OCI-LY1 (cell line): ENCODE measurements around the gene KIDINS220.

Source experiments
- H2AFZ ChIP-seq: fragments of 200-600 bp; sonication (generic), shearing (Covaris generic); 2 replicates; pipeline ENCODE4 v1.6.0; 2014; ENCODE audit warnings: antibody characterized with exemption, mild to moderate bottlenecking, low read length
- H3F3A ChIP-seq: fragments of 200-600 bp; sonication (generic), shearing (Covaris generic); 2 replicates; pipeline ENCODE4 v1.6.0; 2014; ENCODE audit warnings: mild to moderate bottlenecking, antibody characterized with exemption, low read length, moderate library complexity; ENCODE audit not compliant: insufficient read depth
- H3K27ac ChIP-seq: fragments of 200-600 bp; sonication (generic); 2 replicates; pipeline ENCODE4 v1.5.1; 2014; ENCODE audit warnings: low read length, mixed run types, mild to moderate bottlenecking, low read depth; ENCODE audit not compliant: poor library complexity, severe bottlenecking
- H3K27me3 ChIP-seq: fragments of 200-600 bp; sonication (generic); 2 replicates; pipeline ENCODE4 v1.6.0; 2014; ENCODE audit warnings: antibody characterized with exemption, mild to moderate bottlenecking, low read length, moderate library complexity; ENCODE audit not compliant: insufficient read depth
- H3K36me3 ChIP-seq: fragments of 200-600 bp; sonication (generic); 2 replicates; pipeline ENCODE4 v1.6.1; 2014; ENCODE audit warnings: mild to moderate bottlenecking, antibody characterized with exemption, low read length, moderate library complexity, mixed read lengths; ENCODE audit not compliant: insufficient read depth
- H3K4me1 ChIP-seq: fragments of 200-600 bp; sonication (generic); 2 replicates; pipeline ENCODE4 v1.5.1; 2014; ENCODE audit warnings: mild to moderate bottlenecking, low read length, moderate library complexity; ENCODE audit not compliant: insufficient read depth, severe bottlenecking
- H3K4me2 ChIP-seq: fragments of 200-600 bp; sonication (generic), shearing (Covaris generic); 2 replicates; pipeline ENCODE4 v1.6.1; 2014; ENCODE audit warnings: low read length
- H3K4me3 ChIP-seq: fragments of 200-600 bp; sonication (generic); 2 replicates; pipeline ENCODE4 v1.5.1; 2014; ENCODE audit warnings: low read length, low read depth, mild to moderate bottlenecking, mixed read lengths; ENCODE audit not compliant: poor library complexity, severe bottlenecking
- H3K79me2 ChIP-seq: fragments of 200-600 bp; shearing (Covaris generic); 2 replicates; pipeline ENCODE4 v1.6.1; 2016; ENCODE audit warnings: mixed run types, low read length, mixed read lengths; ENCODE audit not compliant: insufficient read depth
- H3K9ac ChIP-seq: fragments of 200-600 bp; sonication (generic), shearing (Covaris generic); 2 replicates; pipeline ENCODE4 v1.6.1; 2014; ENCODE audit warnings: mild to moderate bottlenecking, low read length, mixed read lengths
- H3K9me2 ChIP-seq: fragments of 200-600 bp; sonication (generic), shearing (Covaris generic); 2 replicates; pipeline ENCODE4 v1.6.1; 2014; ENCODE audit warnings: low read depth, mild to moderate bottlenecking, low read length, mixed read lengths
- H3K9me3 ChIP-seq: fragments of 200-600 bp; shearing (Covaris generic); 2 replicates; pipeline ENCODE4 v1.6.1; 2014; ENCODE audit warnings: low read length, mixed read lengths
- H4K20me1 ChIP-seq: fragments of 200-600 bp; sonication (generic), shearing (Covaris generic); 2 replicates; pipeline ENCODE4 v1.6.0; 2016; ENCODE audit warnings: mild to moderate bottlenecking, low read length; ENCODE audit not compliant: insufficient read depth
- EZH2 ChIP-seq: fragments of 200-600 bp; sonication (generic), shearing (Covaris generic); IDR thresholded peaks from 2 replicates; pipeline ENCODE4 v1.8.0; 2017; ENCODE audit warnings: borderline replicate concordance, mixed run types, mild to moderate bottlenecking, antibody characterized with exemption, low read length, moderate library complexity, mixed read lengths
- TF ChIP-seq, protein P1 (sequence below): fragments of 200-600 bp; sonication (generic), shearing (Covaris generic); IDR thresholded peaks from 2 replicates; pipeline ENCODE4 v1.5.1; 2017; ENCODE audit warnings: mild to moderate bottlenecking, antibody characterized with exemption, low read length, moderate library complexity, mixed read lengths

The KIDINS220 gene

DNA sequence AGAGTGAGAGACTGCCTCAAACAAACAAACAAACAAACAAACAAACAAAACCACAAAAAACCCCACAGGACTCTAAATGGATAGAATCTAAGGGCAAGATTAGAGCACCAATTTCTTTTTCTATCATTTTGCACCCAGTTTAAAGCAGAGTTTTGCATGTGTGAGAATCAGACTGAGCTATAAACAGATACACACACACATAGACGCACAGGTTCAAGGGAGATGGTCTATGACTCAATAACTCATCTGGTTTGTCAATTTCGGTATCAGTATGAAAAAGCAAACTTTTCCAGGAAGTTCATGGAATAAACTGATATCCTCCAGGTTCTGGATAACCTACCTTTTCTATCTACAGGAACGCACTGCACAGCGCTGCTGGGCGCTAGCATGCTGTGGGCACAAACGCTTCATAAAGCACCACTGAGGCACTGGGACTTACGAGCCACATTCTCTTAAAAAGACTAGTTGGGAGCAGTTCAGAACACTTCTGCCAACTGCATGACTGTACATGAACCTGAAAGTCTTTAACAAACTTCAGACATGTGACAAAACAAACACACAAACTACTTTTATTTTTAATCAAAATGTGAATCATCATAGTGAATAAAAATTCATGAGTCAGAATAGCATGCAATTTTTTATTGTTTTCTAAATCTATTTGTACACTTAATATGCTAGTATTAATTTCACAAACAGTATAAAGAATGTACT is 109.0 kb downstream of the KIDINS220 start:
- Histone ChIP-seq H3K9ac (no peak overlapping the region), H3K27ac (no peak overlapping the region), H3K27me3 (no peaks in the 10 kb centered on the region), H3K79me2 (no peaks in the 10 kb centered on the region), H3K36me3 (peaks cover 39% of the 10 kb centered on the region), H3K9me3 (no peaks in the 10 kb centered on the region), H3K4me2 (no peak overlapping the region), H3K4me3 (no peak overlapping the region), H4K20me1 (no peaks in the 10 kb centered on the region), H3K4me1 (no peaks in the 10 kb centered on the region), H2AFZ (no peak overlapping the region), H3K9me2 (no peaks in the 10 kb centered on the region), H3F3A (no peaks in the 10 kb centered on the region)
- TF ChIP-seq, protein P1, sequence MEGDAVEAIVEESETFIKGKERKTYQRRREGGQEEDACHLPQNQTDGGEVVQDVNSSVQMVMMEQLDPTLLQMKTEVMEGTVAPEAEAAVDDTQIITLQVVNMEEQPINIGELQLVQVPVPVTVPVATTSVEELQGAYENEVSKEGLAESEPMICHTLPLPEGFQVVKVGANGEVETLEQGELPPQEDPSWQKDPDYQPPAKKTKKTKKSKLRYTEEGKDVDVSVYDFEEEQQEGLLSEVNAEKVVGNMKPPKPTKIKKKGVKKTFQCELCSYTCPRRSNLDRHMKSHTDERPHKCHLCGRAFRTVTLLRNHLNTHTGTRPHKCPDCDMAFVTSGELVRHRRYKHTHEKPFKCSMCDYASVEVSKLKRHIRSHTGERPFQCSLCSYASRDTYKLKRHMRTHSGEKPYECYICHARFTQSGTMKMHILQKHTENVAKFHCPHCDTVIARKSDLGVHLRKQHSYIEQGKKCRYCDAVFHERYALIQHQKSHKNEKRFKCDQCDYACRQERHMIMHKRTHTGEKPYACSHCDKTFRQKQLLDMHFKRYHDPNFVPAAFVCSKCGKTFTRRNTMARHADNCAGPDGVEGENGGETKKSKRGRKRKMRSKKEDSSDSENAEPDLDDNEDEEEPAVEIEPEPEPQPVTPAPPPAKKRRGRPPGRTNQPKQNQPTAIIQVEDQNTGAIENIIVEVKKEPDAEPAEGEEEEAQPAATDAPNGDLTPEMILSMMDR, result no peak
- no peak for TF ChIP-seq EZH2

DNA sequence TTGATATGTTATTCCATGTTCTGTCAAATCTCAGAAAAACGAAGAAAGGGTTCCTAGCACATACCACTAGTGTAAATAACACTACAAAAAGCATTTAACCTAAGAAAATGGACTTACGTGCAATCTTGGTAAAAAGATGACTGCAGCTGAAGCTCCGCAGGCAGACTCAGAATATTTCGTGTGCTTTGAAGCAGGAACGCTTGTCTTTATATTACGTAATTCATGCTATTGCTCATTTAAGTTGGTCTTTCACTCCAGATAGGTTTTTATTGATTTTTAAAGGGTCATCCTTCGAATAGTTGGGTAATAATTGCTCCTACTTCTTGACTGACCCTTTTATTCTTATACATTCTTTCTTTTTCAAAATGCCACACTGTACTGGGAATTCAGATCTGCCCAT is 111.6 kb downstream of the KIDINS220 start:
- TF ChIP-seq, protein P1, result no peak
- no peak for TF ChIP-seq EZH2
- H3F3A ChIP-seq, result no peaks in the 10 kb centered on the region
- no peaks in the 10 kb centered on the region for H3K9me2 ChIP-seq
- H3K36me3 ChIP-seq, result peaks cover 19% of the 10 kb centered on the region
- H3K4me2 ChIP-seq, result no peak overlapping the region
- H2AFZ ChIP-seq, result no peak overlapping the region
- H3K27ac ChIP-seq, result no peak overlapping the region
- H3K4me3 ChIP-seq, result no peak overlapping the region
- no peaks in the 10 kb centered on the region for H4K20me1 ChIP-seq
- H3K4me1 ChIP-seq, result no peaks in the 10 kb centered on the region
- no peaks in the 10 kb centered on the region for H3K27me3 ChIP-seq
- no peaks in the 10 kb centered on the region for H3K79me2 ChIP-seq
- H3K9ac ChIP-seq, result no peak overlapping the region
- H3K9me3 ChIP-seq, result no peaks in the 10 kb centered on the region

- no peaks in the 10 kb centered on the region for H3K9me2 ChIP-seq
- no peaks in the 10 kb centered on the region for H3F3A ChIP-seq
- H3K36me3 ChIP-seq, result 0 out of 2 replicates have a peak, but pooled peaks cover 2% of the 10 kb centered on the region
- no peaks in the 10 kb centered on the region for H3K4me1 ChIP-seq
- H3K27ac ChIP-seq, result no peak overlapping the region
- no peaks in the 10 kb centered on the region for H3K79me2 ChIP-seq
- H3K4me3 ChIP-seq, result no peak overlapping the region
- no peaks in the 10 kb centered on the region for H4K20me1 ChIP-seq
- H2AFZ ChIP-seq, result no peak overlapping the region
- no peak overlapping the region for H3K4me2 ChIP-seq
- no peaks in the 10 kb centered on the region for H3K9me3 ChIP-seq
- no peak overlapping the region for H3K9ac ChIP-seq
- H3K27me3 ChIP-seq, result no peaks in the 10 kb centered on the region
- TF ChIP-seq, protein P1, result no peak
- no peak for TF ChIP-seq EZH2
Observed at GRCh38 chr2:8722986-8723385, 114.4 kb downstream of the KIDINS220 start.
